Keratinocyte (primary cell): ENCODE measurements around the gene MAN2A2.

Experiments
- EZH2 ChIP-seq: IDR thresholded peaks from one replicate; pipeline ENCODE4 v1.6.1; 2012; ENCODE audit warnings: inconsistent platforms, mild to moderate bottlenecking, low read length, moderate library complexity
- TF ChIP-seq, protein P1 (sequence below), 3 experiments: IDR thresholded peaks in 1 of 3; conservative IDR thresholded peaks in 1 of 3; optimal IDR thresholded peaks in 1 of 3; 2 replicates in 2 of 3; 3 replicates in 1 of 3; pipeline versions ENCODE3 to v1.5.1; 2011; ENCODE audit warnings: low read length in 3 of 3, mild to moderate bottlenecking in 3 of 3, moderate library complexity in 2 of 3, control low read depth in 1 of 3, inconsistent platforms in 1 of 3; ENCODE audit not compliant: insufficient read depth in 2 of 3; ENCODE audit errors: extremely low read depth in 1 of 3

- TF ChIP-seq, protein P1, sequence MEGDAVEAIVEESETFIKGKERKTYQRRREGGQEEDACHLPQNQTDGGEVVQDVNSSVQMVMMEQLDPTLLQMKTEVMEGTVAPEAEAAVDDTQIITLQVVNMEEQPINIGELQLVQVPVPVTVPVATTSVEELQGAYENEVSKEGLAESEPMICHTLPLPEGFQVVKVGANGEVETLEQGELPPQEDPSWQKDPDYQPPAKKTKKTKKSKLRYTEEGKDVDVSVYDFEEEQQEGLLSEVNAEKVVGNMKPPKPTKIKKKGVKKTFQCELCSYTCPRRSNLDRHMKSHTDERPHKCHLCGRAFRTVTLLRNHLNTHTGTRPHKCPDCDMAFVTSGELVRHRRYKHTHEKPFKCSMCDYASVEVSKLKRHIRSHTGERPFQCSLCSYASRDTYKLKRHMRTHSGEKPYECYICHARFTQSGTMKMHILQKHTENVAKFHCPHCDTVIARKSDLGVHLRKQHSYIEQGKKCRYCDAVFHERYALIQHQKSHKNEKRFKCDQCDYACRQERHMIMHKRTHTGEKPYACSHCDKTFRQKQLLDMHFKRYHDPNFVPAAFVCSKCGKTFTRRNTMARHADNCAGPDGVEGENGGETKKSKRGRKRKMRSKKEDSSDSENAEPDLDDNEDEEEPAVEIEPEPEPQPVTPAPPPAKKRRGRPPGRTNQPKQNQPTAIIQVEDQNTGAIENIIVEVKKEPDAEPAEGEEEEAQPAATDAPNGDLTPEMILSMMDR (optimal IDR thresholded peaks at IDR 0.05 in 1 of 3, IDR thresholded peaks at IDR 0.05 in 1 of 3, conservative IDR thresholded peaks at IDR 0.05 in 1 of 3; ENCODE audit: extremely low read depth in 1 of 3, insufficient read depth in 2 of 3, low read length in 3 of 3), result no peak
- TF ChIP-seq EZH2, result no peak
These were observed 64.1 kb downstream of the MAN2A2 start for GRCh38 chr15:90967206-90967605.
